ENCODE measurements around the gene TLR4.
A peak's percentile ranks its signal among the peaks of the same experiment; 100 is the strongest.

The TLR4 gene

DNA sequence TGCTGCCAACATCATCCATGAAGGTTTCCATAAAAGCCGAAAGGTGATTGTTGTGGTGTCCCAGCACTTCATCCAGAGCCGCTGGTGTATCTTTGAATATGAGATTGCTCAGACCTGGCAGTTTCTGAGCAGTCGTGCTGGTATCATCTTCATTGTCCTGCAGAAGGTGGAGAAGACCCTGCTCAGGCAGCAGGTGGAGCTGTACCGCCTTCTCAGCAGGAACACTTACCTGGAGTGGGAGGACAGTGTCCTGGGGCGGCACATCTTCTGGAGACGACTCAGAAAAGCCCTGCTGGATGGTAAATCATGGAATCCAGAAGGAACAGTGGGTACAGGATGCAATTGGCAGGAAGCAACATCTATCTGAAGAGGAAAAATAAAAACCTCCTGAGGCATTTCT, 10.1 kb downstream of the TLR4 start:
- DNase-seq, result no peak

DNA sequence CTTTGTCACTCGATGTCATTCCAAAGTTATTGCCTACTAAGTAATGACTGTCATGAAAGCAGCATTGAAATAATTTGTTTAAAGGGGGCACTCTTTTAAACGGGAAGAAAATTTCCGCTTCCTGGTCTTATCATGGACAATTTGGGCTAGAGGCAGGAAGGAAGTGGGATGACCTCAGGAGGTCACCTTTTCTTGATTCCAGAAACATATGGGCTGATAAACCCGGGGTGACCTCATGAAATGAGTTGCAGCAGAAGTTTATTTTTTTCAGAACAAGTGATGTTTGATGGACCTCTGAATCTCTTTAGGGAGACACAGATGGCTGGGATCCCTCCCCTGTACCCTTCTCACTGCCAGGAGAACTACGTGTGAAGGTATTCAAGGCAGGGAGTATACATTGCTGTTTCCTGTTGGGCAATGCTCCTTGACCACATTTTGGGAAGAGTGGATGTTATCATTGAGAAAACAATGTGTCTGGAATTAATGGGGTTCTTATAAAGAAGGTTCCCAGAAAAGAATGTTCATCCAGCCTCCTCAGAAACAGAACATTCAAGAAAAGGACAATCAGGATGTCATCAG, 11.3 kb downstream of the TLR4 start:
- no peak for DNase-seq

DNA sequence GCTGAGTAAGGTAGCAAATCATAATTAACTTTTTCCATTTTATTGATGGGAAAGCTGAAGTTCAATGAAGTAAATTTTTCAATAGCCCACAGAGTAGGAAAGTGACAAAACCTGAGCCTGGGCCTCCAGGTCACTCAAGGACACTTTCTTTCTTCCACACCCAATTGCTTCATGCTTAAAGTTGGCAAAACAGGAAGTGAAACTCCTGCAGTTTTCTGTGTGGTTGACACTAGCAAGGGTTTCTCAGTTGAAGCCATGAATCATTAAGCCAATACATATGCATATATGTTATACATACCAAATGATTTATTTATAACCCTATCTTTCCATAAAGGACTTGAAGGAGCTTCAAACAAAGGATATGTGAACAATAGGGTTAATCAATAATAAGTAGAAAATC, 13.9 kb downstream of the TLR4 start:
- no peak for DNase-seq

DNA sequence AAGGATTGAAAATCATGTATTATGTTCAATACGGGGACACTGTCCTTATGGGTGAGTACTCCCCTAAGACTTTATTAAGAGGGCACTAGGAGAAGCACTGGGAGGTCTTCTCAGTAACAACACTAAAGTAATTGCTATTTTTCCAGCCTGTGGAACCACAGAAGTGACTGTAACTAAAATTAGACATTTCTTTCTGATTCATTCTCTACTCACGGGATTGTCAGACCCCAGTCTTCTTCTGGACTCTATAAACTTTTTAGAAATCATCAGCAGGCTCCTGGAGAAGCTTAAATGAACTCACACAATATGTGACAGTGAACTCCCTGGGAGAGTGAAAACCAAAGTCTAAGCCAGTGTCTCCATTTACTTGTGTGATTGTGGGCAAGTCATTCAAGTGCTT, 14.5 kb downstream of the TLR4 start:
- DNase-seq, result no peak

DNA sequence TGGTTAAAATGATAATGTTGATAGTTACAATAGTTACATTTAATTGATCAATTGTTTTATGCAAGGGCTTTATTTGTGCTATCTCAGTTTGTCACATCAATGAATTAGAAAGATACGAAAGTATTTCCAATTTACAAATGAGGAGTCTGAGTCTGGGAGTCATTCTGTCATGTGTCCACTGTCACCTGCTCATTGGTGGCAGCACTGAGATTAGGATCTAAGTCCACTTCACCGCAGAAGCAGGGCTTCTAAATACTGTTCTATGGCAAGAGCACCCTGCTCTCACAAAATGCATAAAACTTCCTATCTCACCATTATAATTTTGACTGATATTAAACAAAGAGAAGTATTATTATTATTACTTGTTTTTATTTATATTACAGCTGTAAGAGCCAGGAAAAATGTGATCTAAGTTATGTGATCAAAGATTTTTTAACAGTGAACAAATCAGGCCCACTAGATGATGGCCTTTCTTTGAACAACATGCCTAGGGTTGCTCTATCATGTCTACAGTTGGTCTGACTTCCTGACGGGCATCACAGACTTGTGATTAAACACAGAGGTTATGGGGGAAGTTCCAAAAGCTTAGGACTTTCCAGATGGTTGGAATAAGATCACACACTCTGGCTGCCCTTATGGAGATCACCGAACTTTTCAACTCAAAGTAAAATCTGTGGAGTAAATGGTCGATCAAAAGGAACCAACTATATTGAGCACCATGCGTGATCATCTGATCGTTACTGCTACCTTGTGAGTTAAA, 15.1 kb downstream of the TLR4 start:
- no peak for DNase-seq

DNA sequence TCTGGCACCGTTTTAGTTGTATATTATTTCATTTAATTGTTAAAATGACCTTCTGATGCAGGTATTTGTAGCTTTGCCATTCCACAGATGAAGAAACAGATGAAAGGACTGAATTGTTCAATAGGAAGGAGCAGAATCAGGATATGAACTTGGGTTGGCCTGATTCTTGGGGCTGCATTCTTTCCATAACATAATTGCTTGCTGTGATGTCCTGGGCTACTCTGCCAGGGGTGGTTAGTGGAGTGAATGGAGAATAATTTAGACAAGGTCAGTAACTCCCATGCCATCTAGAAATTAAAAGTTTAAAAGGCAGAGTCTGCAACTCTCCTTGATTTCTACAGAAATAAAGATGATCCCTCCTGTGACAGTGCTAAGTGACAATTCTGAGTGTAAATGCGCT, 15.9 kb downstream of the TLR4 start:
- DNase-seq, result no peak

DNA sequence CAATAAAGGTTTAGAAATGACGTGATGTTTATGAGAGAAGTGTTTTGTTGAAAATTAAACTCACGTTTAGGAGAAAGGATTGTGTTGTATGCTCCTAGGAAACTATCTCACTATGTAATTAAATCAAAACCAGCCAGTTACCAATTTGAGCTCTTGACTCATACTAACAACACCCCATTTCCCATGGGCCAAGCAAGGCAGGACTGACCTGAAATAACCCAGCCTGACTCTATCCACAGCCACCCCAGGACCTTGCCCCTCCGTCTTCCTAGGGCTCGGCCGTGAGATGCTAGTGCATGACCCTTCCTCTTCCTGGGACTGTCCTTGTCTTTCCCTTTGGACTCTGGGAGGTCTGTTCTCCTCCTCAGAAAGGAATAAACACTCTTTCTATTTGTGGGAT, 16.4 kb downstream of the TLR4 start:
- peak in 1 of 51 donors; percentile 13 for DNase-seq

DNA sequence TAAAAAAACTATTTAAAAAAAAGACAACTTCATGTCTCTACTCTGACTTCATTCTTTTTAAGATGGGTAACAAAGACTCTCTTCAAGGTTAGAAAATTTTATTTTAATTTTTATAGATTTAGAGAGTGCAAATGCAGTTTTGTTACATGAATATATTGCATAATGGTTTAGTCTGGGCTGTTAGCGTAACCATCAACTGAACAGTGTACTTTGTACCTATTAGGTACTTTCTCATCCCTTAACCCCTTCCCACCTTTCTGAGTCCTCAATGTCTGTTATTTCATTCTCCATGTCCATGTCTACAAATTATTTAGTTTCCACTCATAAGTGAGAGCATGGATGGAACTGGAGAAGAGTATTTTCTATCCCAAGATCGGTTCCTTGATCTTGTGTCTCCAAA, 16.8 kb downstream of the TLR4 start:
- DNase-seq, result no peak

DNA sequence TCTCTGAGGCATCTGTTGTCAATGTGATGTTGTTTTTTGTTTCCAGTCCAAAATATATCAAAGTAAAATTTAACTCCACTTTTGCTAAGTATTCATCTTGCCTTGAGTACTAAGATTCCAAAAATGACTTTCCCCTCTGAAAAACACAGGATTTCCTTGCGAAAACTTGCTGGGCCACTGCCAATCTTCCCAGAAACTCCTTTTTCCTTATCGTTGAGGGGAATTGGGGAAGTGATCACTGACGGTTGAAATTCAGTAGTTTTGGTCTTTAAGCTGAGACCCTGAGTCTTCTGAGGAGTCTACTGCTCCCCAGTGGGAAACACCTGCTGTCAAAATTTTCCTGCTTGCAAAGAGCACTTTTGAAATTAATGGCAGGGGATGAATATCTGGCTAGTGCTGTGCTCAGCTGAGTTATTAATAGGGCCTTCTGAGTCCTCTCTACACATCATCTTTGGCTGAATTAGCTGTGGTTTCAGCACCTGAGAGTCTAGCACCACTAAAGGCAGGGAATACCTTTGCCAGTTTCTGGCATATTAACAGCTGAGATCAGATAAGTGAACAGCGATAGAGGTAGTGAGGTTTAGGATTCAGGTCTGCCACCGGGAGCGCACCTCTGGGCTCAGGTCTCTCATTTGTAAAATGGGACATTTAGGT, 18.0 kb downstream of the TLR4 start:
- no peak for DNase-seq

DNA sequence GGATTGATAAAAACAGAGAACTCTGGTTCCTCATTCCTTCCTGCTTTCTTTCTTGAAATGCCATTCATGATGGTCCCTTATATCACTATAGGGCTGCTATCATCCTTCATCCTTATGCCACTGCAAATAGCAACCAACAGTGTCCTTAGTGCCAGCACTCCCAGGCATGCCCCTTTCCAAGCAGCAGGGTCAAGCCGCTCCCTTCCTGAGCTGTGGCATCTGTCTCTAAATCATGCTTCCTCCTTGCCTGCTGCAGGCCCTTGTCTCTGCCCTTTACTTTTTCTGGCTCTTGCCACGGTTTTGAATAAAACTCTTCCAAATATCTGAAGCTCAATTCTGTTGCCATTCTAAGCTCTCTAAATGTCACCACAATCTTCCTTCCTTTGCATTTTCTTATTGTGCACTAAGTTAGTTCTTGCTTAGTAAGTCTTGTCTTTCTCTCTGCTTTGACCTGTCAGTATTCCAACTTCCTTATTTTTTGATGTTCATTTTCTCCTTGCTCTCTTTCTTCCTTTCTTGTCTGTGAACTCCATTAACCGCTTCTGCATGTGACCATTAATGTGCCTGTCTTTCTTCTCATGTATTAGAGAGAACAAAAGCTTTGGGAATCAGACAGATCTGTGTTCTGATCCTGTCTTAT, 19.9 kb downstream of the TLR4 start:
- no peak for DNase-seq

DNA sequence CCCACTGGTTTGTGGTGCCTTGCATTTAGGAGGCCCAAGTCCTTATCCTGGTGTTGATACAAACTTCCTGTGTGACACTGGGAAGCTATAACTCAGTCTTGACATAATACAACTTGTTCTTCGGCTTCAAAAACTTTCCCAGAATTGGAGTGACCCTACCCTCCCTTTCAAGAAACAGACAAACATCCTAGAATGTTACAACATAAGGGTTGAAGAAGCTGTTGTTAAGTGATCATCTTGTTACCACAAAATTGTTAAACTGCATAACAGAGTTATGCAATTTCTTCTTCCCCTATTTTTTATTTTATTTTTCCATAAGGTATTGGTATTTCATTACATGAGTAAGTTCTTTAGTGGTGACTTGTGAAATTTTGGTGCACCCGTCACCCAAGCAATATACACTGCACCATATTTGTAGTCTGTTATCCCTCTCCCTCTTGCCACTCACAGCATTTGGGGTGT, 21.3 kb downstream of the TLR4 start:
- DNase-seq, result no peak

DNA sequence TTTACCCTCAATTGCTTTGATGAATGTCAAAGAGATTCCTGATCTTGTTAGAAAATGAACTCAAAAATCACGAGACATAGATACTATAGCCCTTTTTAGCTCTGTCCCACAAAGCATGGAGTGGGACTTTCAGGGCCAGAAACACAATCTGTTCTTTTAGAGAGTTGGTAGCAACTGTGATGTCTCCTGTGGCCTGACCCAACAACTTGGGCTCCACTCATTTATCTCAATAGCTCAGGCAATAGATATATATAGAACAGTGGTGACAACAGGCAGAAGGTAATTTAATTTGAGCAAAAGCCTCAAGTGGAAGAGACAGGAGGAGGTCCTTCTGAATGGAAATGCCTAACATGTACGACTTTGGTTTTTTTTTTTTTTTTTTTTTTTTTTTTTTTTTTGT, 25.2 kb downstream of the TLR4 start:
- no peak for DNase-seq

DNA sequence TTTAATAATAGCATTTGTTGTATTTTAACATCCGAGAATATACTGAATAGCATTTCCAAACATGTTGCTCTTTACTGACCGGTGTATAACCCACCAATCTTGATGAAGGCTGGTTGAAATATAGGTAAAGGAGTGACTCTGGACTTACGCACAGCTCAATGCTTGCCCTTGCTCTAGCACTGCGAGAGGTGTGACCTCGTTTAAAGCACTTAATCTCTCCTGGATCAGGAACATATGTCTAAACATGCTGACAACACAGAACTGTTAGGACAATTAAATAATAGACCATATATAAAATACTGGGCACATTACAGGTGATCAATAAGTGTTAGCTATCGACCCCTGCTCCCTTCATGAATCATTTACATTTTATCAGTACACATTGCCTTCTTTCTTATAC, 28.3 kb downstream of the TLR4 start:
- no peak for DNase-seq

DNA sequence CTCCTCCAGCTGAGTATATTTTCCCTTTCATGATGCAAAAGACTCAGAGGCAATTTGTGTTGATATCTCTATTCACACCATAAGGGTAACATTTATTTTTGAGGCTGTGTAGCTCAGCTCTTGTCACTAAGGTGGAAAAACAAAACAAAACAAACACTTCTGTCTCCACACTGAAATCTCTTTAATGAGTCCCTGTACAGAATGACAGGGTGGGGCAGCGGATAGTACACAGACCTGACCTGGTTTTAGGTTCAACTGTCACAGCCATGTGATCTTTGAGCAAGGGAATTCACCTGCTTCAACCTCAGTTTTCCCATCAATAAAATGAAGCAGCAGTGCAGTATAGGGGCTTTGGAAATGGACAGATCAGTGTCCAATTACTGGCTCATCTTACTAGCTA, 29.3 kb downstream of the TLR4 start:
- no peak for DNase-seq

DNA sequence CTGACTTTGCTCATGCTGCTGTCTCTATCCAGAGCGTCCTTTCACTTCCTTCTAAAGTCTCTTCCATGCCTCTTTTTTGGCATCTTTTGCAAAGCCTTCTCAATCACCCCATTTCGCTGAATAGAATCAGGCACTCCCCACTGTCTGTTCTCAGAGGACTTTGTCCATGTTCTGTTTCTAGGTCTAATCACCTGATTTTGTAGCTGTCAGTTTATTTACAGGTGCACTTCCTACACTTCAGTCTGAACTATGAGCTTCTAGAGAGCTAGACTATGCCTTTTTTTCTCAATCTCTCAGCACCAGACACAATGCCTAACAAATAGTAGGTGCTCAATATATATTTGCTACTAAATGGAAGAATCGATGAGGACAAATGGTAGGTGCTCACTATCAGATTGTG, 29.9 kb downstream of the TLR4 start:
- no peak for DNase-seq

DNA sequence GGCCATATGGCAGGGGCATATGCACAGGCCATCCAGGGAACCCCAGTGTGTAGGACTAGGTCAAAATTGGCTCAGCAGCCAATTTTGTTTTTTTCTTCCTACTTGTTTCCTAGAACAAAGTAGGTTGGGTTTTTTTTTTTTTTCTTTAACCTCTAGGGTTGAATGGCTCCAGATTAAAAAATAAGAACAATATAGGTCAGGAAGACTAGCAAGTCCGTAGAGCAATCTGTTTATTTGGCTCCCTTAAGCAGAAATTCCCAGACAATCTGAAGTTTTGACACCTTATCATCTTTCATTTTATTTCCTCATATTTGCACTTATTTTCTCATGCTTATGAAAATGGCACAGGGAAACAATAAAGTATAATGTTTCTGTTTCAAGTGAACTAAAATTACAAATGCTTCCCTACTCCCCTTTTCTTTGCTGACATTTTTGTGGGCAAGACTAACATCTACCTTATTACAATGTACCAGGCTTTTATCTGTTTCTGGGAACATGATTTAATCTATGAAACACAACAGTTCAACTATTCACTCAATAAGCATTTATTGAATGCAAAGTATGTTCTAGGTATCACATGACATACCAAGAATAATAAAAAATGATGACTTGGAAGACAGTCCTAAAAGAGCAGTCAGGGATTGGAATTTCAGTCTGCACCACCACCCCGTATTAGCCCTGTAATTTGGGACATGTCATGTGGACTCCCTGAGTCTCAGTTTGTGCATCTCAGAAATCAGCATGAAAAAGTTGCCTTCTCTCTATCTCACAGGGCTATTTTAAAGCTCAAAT, 30.5 kb downstream of the TLR4 start:
- no peak for DNase-seq

DNA sequence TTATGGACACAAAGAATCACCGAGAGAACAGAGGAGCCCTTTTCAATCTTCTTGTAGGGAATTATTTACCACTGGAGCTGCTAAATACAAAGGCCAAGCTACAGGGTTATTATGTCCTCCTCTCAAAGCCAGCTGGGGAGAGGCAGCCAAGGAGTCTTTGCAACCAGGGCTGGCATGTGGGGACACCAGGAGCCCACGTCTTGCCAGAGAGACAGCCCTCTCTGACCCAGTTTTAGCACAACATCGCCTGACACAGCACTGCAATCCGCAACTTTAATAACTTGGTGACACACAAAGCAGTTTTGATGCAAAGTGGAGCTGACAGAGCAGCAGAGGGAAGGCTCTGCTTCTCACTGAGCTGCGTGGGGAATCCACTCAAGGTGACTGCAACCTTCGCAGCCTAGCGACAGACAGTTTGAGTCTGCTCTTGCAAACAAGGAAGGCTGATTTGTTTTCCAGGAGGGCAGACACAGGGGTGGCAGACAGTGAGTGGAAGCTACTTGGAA, 33.6 kb downstream of the TLR4 start:
- peak in 39 of 51 donors; percentile 2 to 86 (median 53) for DNase-seq

DNA sequence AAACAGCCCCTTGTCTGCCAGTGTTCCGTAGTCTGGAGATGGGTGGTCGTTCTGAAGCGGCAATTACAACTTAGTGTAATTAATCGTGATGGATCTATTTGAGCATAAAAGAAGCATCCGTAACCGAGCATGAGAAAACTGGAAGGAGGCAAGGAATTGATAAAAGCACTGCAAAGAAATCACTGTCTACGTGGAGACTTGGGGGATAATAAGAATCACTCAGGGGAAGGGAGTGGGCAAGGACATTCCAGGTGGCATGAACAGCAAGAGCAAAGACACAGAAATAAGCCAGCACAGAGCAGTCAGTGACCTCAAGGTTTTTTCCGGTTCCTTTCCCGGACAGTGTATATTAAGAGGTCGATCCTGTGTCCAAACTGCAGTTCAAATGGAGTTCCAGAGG, 35.0 kb downstream of the TLR4 start:
- DNase-seq, result no peak

DNA sequence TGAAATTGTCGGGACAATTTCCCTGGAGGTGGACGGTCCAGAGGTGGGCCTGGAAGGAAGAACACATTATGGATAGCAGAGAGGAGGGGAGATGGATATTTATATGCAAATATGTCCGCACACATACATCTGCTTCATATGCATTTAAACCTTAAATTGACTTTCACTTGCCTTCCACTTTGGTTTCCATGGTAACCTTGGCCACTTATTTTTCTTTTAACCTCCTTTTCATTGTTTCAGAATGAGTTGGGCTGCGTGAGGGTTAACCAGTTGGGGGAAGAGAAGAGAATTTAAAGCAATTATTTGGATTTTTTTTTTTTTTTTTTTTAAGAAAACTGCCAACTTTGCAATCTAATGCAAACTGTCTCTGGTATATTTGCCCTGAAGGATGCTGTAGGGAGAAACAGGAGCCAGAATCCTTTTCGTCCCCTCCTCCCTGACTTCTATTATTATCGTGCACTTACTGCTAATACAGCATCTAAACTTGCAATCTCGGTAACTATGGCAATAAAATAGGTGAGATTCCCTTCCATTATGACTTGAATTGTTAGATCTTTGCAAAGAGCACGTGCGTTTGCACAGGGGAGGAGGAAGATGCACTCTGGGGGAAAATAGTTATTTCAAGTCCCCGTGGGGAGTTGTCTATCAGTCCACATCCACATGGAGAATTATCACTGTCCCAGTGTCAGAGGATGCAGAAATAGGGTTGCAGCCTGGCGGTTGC, 35.6 kb downstream of the TLR4 start:
- DNase-seq, result peak in 1 of 51 donors; percentile 48

DNA sequence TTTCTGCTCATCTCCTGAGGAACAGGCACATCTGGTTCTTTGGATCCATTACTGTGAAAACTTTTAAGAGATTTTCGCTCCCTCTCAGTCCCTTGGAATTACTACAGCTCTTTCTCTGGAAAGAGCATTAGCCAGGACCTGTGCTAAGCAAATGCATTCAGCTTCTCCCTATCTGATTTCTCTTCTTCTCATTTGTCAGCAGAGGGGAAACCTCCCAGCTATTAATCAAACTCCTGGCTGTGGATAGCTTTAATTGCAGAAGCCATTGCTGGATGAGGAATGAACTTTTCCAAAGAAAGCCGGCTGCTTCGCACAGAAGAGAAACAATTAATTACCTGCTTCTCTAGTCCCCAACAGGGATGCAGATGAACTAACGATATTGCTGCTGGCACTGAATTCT, 37.9 kb downstream of the TLR4 start:
- DNase-seq, result no peak

DNA sequence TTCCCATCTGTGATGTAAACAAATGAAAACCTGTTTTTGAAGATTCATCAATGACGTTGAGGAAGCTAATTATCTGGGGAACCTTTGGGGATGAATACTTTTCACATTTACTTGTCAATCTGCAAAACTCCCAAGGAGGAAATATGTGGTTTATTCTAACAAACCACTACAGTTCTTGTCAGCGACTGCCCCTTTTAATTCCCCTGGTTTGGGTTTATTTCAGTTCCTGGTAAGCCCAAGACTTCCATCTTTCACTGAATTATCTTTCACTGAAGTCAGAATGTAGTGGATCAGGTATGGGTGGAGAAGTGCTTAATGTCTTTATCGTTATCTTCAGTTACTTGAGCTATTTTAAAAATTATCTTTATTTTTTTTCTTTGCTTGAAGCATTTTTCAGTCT, 40.2 kb downstream of the TLR4 start:
- no peak for DNase-seq
